Endodermal cell (in vitro differentiated cells): ENCODE measurements around the gene PIGQ. TPM values are rescaled to one million over a fixed set of nuclear protein-coding genes. Genes with fewer than 3 reads are reported as not detected.
A peak's percentile ranks its signal among the peaks of the same experiment; 100 is the strongest.

Source experiments
- DNase-seq: peaks from one replicate; pipeline ENCODE4 v3.0.0-alpha.2; 2017
- H3K27ac ChIP-seq: 2 replicates; pipeline ENCODE4 v1.5.1; 2013; ENCODE audit warnings: mild to moderate bottlenecking, low read depth, low read length, moderate library complexity
- H3K27me3 ChIP-seq: 2 replicates; pipeline ENCODE4 v1.6.1; 2013; ENCODE audit warnings: mild to moderate bottlenecking, low read length, moderate library complexity; ENCODE audit not compliant: insufficient read depth, control insufficient read depth, poor library complexity, severe bottlenecking
- H3K36me3 ChIP-seq: 2 replicates; pipeline ENCODE4 v1.7.0; 2013; ENCODE audit warnings: mild to moderate bottlenecking, low read length, moderate library complexity; ENCODE audit not compliant: control insufficient read depth, insufficient read depth
- H3K4me1 ChIP-seq: one replicate; pipeline ENCODE4 v1.7.0; 2013; ENCODE audit warnings: low read length; ENCODE audit not compliant: control insufficient read depth, insufficient read depth
- H3K4me3 ChIP-seq: 2 replicates; pipeline ENCODE4 v1.5.1; 2013; ENCODE audit warnings: mild to moderate bottlenecking, low read length, moderate library complexity
- H3K9ac ChIP-seq: 2 replicates; pipeline ENCODE4 v1.6.1; 2013; ENCODE audit warnings: mild to moderate bottlenecking, low read length, moderate library complexity; ENCODE audit not compliant: poor library complexity, severe bottlenecking; ENCODE audit errors: extremely low read depth
- H3K9me3 ChIP-seq: 2 replicates; pipeline ENCODE4 v1.6.1; 2013; ENCODE audit warnings: mild to moderate bottlenecking, low read length, moderate library complexity; ENCODE audit not compliant: control insufficient read depth
- H3K27ac Mint-ChIP-seq: 2 replicates; pipeline ENCODE4 v1.8.0; 2020; ENCODE audit warnings: mixed read lengths
- H3K27me3 Mint-ChIP-seq: 2 replicates; pipeline ENCODE4 v1.8.0; 2021; ENCODE audit warnings: mild to moderate bottlenecking, mixed read lengths; ENCODE audit not compliant: insufficient read depth
- H3K36me3 Mint-ChIP-seq: 2 replicates; pipeline ENCODE4 v1.8.0; 2020; ENCODE audit warnings: low read depth, mixed read lengths
- H3K4me1 Mint-ChIP-seq: 2 replicates; pipeline ENCODE4 v1.8.0; 2020; ENCODE audit warnings: mixed read lengths
- H3K4me3 Mint-ChIP-seq: 2 replicates; pipeline ENCODE4 v1.8.0; 2020; ENCODE audit warnings: mild to moderate bottlenecking, moderate library complexity, mixed read lengths
- H3K9me3 Mint-ChIP-seq: 2 replicates; pipeline ENCODE4 v1.8.0; 2020; ENCODE audit warnings: mild to moderate bottlenecking, mixed read lengths
- WGBS, 2 experiments: methylation state at CpG; one replicate each; pipeline versions ENCODE4 v1.1.5 to v1.1.7; 2013; ENCODE audit warnings: missing lambda C conversion rate in 2 of 2, mixed read lengths in 1 of 2; ENCODE audit not compliant: insufficient coverage in 1 of 2, insufficient read length in 1 of 2; 5-methylcytosine and 5-hydroxymethylcytosine counted together
- total RNA-seq, 2 donors: library from RNA; stranded (reverse); fragmentation: NEBNext Ultra II Directional in 1 of 2; extraction: Animal tissue kit (Norgen Biotek cat#: 25700) in 1 of 2; gene quantifications; 2 replicates in 1 of 2; 3 replicates in 1 of 2; pipeline ENCODE4 v1.2.1, GENCODE V29; 2021
- TF ChIP-seq, protein P1 (sequence below): fragments of 200-600 bp; sonication (generic); conservative IDR thresholded peaks from 2 replicates; pipeline ENCODE4 v1.5.0; 2021; ENCODE audit warnings: antibody characterized with exemption, mild to moderate bottlenecking

Gene PIGQ
- total RNA-seq, 2 donors from 2014 or later = 128 to 129 TPM

- H3K4me1 ChIP-seq = no peaks in the 10 kb centered on the region
- H3K27ac ChIP-seq = no peak overlapping the region
- 84 to 87% methylated on average over 12 to 18 of the region's 18 CpGs for WGBS, 2 experiments
- Mint-ChIP-seq H3K27me3 (peaks cover 21% of the 10 kb centered on the region), H3K4me3 (no peak overlapping the region), H3K4me1 (no peaks in the 10 kb centered on the region), H3K27ac (no peak overlapping the region), H3K36me3 (peaks cover 3% of the 10 kb centered on the region), H3K9me3 (no peaks in the 10 kb centered on the region)
- H3K36me3 ChIP-seq = no peaks in the 10 kb centered on the region
- no peak overlapping the region for H3K4me3 ChIP-seq
- no peaks in the 10 kb centered on the region for H3K9me3 ChIP-seq
- no peak overlapping the region for H3K9ac ChIP-seq
- TF ChIP-seq, protein P1, sequence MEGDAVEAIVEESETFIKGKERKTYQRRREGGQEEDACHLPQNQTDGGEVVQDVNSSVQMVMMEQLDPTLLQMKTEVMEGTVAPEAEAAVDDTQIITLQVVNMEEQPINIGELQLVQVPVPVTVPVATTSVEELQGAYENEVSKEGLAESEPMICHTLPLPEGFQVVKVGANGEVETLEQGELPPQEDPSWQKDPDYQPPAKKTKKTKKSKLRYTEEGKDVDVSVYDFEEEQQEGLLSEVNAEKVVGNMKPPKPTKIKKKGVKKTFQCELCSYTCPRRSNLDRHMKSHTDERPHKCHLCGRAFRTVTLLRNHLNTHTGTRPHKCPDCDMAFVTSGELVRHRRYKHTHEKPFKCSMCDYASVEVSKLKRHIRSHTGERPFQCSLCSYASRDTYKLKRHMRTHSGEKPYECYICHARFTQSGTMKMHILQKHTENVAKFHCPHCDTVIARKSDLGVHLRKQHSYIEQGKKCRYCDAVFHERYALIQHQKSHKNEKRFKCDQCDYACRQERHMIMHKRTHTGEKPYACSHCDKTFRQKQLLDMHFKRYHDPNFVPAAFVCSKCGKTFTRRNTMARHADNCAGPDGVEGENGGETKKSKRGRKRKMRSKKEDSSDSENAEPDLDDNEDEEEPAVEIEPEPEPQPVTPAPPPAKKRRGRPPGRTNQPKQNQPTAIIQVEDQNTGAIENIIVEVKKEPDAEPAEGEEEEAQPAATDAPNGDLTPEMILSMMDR = no peak
- no peak for DNase-seq
- H3K27me3 ChIP-seq = peaks cover 12% of the 10 kb centered on the region
These were observed 12.4 kb downstream of the PIGQ start for GRCh38 chr16:582218-582613.

DNA sequence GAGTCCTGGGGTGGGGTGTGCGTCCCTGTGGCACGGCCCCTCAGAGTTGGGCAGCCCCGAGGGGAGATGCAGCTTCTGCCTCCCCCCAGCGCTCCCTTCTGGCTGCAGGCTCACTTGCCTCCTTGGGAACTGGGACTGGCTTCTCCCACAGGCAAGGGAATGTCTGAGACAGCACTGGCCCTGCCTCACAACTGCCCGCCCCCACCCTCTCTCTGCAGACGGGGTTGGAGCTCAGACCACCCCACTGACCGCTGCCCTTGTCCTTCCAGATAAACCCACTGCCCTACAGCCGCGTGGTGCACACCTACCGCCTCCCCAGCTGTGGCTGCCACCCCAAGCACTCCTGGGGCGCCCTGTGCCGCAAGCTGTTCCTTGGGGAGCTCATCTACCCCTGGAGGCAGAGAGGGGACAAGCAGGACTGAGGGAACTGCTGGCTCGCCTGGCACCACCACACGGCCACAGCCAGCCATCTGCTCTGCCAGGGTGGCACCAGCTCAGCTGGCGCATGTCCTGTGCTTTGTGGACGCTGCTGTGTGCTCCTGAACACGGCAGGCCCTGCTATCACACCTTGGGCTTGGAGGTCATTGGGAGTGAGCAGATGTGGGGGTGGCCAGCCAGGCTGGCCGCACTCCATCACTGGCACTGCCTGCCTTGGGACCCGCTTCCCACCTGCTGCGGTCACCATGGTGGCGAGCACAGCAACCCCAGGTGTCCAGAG is 13.0 kb downstream of the PIGQ start:
- 90 to 94% methylated on average over 18 to 21 of the region's 21 CpGs for WGBS, 2 experiments
- Histone ChIP-seq H3K9ac (no peak overlapping the region), H3K4me3 (no peak overlapping the region), H3K9me3 (no peaks in the 10 kb centered on the region), H3K27ac (no peak overlapping the region), H3K36me3 (no peaks in the 10 kb centered on the region), H3K4me1 (no peaks in the 10 kb centered on the region), H3K27me3 (peaks cover 12% of the 10 kb centered on the region)
- Mint-ChIP-seq H3K4me3 (no peak overlapping the region), H3K9me3 (no peaks in the 10 kb centered on the region), H3K36me3 (peaks cover 5% of the 10 kb centered on the region), H3K27ac (no peak overlapping the region), H3K27me3 (peaks cover 24% of the 10 kb centered on the region), H3K4me1 (peaks cover 2% of the 10 kb centered on the region)
- DNase-seq = peak; percentile 65
- TF ChIP-seq, protein P1 = no peak

- H3K4me3 Mint-ChIP-seq = no peak overlapping the region
- H3K36me3 Mint-ChIP-seq = peaks cover 5% of the 10 kb centered on the region
- Histone ChIP-seq H3K9ac (no peak overlapping the region), H3K27me3 (peaks cover 12% of the 10 kb centered on the region), H3K36me3 (no peaks in the 10 kb centered on the region), H3K4me1 (no peaks in the 10 kb centered on the region), H3K9me3 (no peaks in the 10 kb centered on the region), H3K4me3 (no peak overlapping the region), H3K27ac (no peak overlapping the region)
- no peak overlapping the region for H3K27ac Mint-ChIP-seq
- peaks cover 2% of the 10 kb centered on the region for H3K4me1 Mint-ChIP-seq
- peak; percentile 79 for DNase-seq
- 38 to 44% methylated on average over 9 to 16 of the region's 16 CpGs for WGBS, 2 experiments
- H3K9me3 Mint-ChIP-seq = no peaks in the 10 kb centered on the region
- H3K27me3 Mint-ChIP-seq = peaks cover 26% of the 10 kb centered on the region
- TF ChIP-seq, protein P1 = no peak
These were observed 13.7 kb downstream of the PIGQ start for GRCh38 chr16:583470-583814.
